GM12875 (cell line): ENCODE data around the gene IGF2.

ENCODE experiments used
- H3K4me3 ChIP-seq: one replicate; pipeline ENCODE4 v1.5.1; 2011; ENCODE audit warnings: low read depth, low read length, control low read depth
- CTCF ChIP-seq: IDR thresholded peaks from 2 replicates; pipeline ENCODE4 v1.5.1; 2011; ENCODE audit warnings: low read depth, mild to moderate bottlenecking, control low read depth, inconsistent platforms, low read length, moderate library complexity, borderline replicate concordance; ENCODE audit not compliant: insufficient read depth

The IGF2 gene

GRCh38 chr11:2101171-2101675, 38.0 kb downstream of the IGF2 start:
- no peak for TF ChIP-seq CTCF

GRCh38 chr11:2100361-2101170, 38.6 kb downstream of the IGF2 start:
- no peak for TF ChIP-seq CTCF
- H3K4me3 ChIP-seq = no peak overlapping the region

More at GRCh38 chr11:2101171-2101675, 38.0 kb downstream of the IGF2 start:
- no peak overlapping the region for H3K4me3 ChIP-seq

GRCh38 chr11:2099516-2100349, 39.5 kb downstream of the IGF2 start:
- TF ChIP-seq CTCF = no peak
- H3K4me3 ChIP-seq = no peak overlapping the region

- TF ChIP-seq CTCF = no peak
Observed at GRCh38 chr11:2098691-2099515, 40.3 kb downstream of the IGF2 start.

GRCh38 chr11:2097998-2098690, 41.0 kb downstream of the IGF2 start:
- no peak for TF ChIP-seq CTCF
- no peak overlapping the region for H3K4me3 ChIP-seq

More at GRCh38 chr11:2098691-2099515, 40.3 kb downstream of the IGF2 start:
- no peak overlapping the region for H3K4me3 ChIP-seq

GRCh38 chr11:2097356-2097997, 41.7 kb downstream of the IGF2 start:
- TF ChIP-seq CTCF = no peak
- H3K4me3 ChIP-seq = no peak overlapping the region
